A549 (cell line): ENCODE measurements around the gene TAAR9. TPM values are rescaled to one million over a fixed set of nuclear protein-coding genes. Genes with fewer than 3 reads are reported as not detected.

Experiments used
- ATAC-seq, 2 experiments: fragments of 200-7000 bp in 1 of 2; fragments of >200 bp in 1 of 2; cut with Nextera tagmentation in 1 of 2; cut with Tn5 transposase in 1 of 2; 3 replicates each; pipeline versions ENCODE4 v1.8.0 to v1.9.1; 2018 to 2020; ENCODE audit warnings: mild to moderate bottlenecking in 1 of 2, moderate library complexity in 1 of 2
- CTCF ChIA-PET: fragments of 300-600 bp; sonication (Branson Sonifier 250); formaldehyde crosslinking; extraction: SDS; loops from one replicate; lab custom pipeline; 2021; ENCODE audit warnings: antibody characterized with exemption, inconsistent platforms; lab: Yijun Ruan, JAX
- POLR2A ChIA-PET: fragments of 350-600 bp; formaldehyde crosslinking; extraction: SDS; loops from one replicate; lab custom pipeline; 2021; ENCODE audit warnings: antibody characterized with exemption, inconsistent platforms; lab: Yijun Ruan, JAX
- DNase-seq, 2 experiments: peaks; one replicate each; pipeline versions ENCODE4 v3.0.0 to v3.0.0-alpha.2; 2011 to 2016; ENCODE audit warnings: low read depth in 1 of 2, low spot score in 1 of 2
- FAIRE-seq: peaks from 2 replicates; lab custom pipeline; 2011; peaks lifted over from hg19 to GRCh38; lab: Jason Lieb, UNC
- H3K27ac ChIP-seq, 2 experiments: fragments of >200 bp; sonication (Bioruptor Twin); formaldehyde crosslinking; 3 replicates each; pipeline ENCODE4 v1.5.1; 2016 to 2017
- H3K4me1 ChIP-seq: fragments of >200 bp; sonication (Bioruptor Twin); formaldehyde crosslinking; 3 replicates; pipeline ENCODE4 v1.6.1; 2016
- H3K4me2 ChIP-seq: fragments of >200 bp; sonication (Bioruptor Twin); formaldehyde crosslinking; 3 replicates; pipeline ENCODE4 v1.6.1; 2016
- H3K4me3 ChIP-seq: fragments of >200 bp; sonication (Bioruptor Twin); formaldehyde crosslinking; 3 replicates; pipeline ENCODE4 v1.5.1; 2016
- H3K9me3 ChIP-seq: fragments of >200 bp; sonication (Bioruptor Twin); formaldehyde crosslinking; 3 replicates; pipeline ENCODE4 v1.6.1; 2016
- ATOH8 ChIP-seq: fragments of 250-450 bp; sonication (Bioruptor Pico); IDR thresholded peaks from 2 replicates; pipeline ENCODE4 v1.5.0; 2020; ENCODE audit warnings: low read depth, mild to moderate bottlenecking, moderate library complexity
- CHD4 ChIP-seq: fragments of 200-600 bp; sonication (generic); IDR thresholded peaks from 2 replicates; pipeline ENCODE4 v1.6.1; 2016; ENCODE audit warnings: antibody characterized with exemption, mild to moderate bottlenecking, borderline replicate concordance
- E2F6 ChIP-seq: IDR thresholded peaks from 2 replicates; pipeline ENCODE4 v1.6.1; 2012; ENCODE audit warnings: low read depth, borderline replicate concordance
- EHMT2 ChIP-seq: fragments of 200-600 bp; sonication (generic); IDR thresholded peaks from 2 replicates; pipeline ENCODE4 v1.6.1; 2016; ENCODE audit warnings: antibody characterized with exemption, low read depth, mild to moderate bottlenecking, moderate library complexity
- ESRRA ChIP-seq: fragments of 150-350 bp; IDR thresholded peaks from 2 replicates; pipeline ENCODE4 v1.6.1; 2014; ENCODE audit warnings: mild to moderate bottlenecking, low read length, borderline replicate concordance
- FOSB ChIP-seq: fragments of 250-450 bp; sonication (Bioruptor Pico); IDR thresholded peaks from 2 replicates; pipeline ENCODE4 v1.5.0; 2020; ENCODE audit warnings: mild to moderate bottlenecking, moderate library complexity
- FOSL2 ChIP-seq, 2 experiments: fragments of 450-650 bp in 1 of 2; fragments of >200 bp in 1 of 2; sonication (Bioruptor Twin) in 1 of 2; formaldehyde crosslinking; IDR thresholded peaks; 2 replicates each; pipeline versions ENCODE4 v1.5.0 to v1.6.1; 2016 to 2020; ENCODE audit warnings: mild to moderate bottlenecking in 1 of 2, moderate library complexity in 1 of 2
- HEYL ChIP-seq: fragments of 250-450 bp; sonication (Bioruptor Pico); IDR thresholded peaks from 2 replicates; pipeline ENCODE4 v1.8.0; 2021; ENCODE audit warnings: mild to moderate bottlenecking, moderate library complexity
- JUNB ChIP-seq: fragments of >200 bp; sonication (Bioruptor Twin); formaldehyde crosslinking; IDR thresholded peaks from 2 replicates; pipeline ENCODE4 v1.6.1; 2016
- KDM1A ChIP-seq: fragments of 200-600 bp; sonication (generic); IDR thresholded peaks from 2 replicates; pipeline ENCODE4 v1.6.1; 2016; ENCODE audit warnings: low read depth, mild to moderate bottlenecking
- KDM5A ChIP-seq: fragments of 200-600 bp; sonication (generic); IDR thresholded peaks from 2 replicates; pipeline ENCODE4 v1.6.1; 2016; ENCODE audit warnings: antibody characterized with exemption, mild to moderate bottlenecking
- MAFK ChIP-seq: fragments of 450-650 bp; IDR thresholded peaks from 2 replicates; pipeline ENCODE4 v1.6.1; 2014; ENCODE audit not compliant: partially characterized antibody
- RAD21 ChIP-seq, 2 experiments: fragments of >200 bp in 1 of 2; sonication (Bioruptor Twin) in 1 of 2; formaldehyde crosslinking in 1 of 2; IDR thresholded peaks in 1 of 2; conservative IDR thresholded peaks in 1 of 2; 2 replicates in 1 of 2; 3 replicates in 1 of 2; pipeline ENCODE4 v1.6.1; 2012 to 2018; ENCODE audit warnings: inconsistent platforms in 1 of 2
- REST ChIP-seq: fragments of 200-600 bp; sonication (generic); IDR thresholded peaks from 2 replicates; pipeline ENCODE4 v1.6.1; 2016; ENCODE audit warnings: antibody characterized with exemption, mild to moderate bottlenecking, moderate library complexity
- RFX5 ChIP-seq: fragments of 450-650 bp; IDR thresholded peaks from 2 replicates; pipeline ENCODE4 v1.7.1; 2014; ENCODE audit warnings: antibody characterized with exemption, mild to moderate bottlenecking, moderate library complexity
- RNF2 ChIP-seq: fragments of 200-600 bp; sonication (generic); IDR thresholded peaks from 2 replicates; pipeline ENCODE4 v1.6.1; 2016; ENCODE audit warnings: low read depth, mild to moderate bottlenecking, antibody characterized with exemption, moderate library complexity, borderline replicate concordance
- SMC3 ChIP-seq: fragments of >200 bp; sonication (Bioruptor Twin); formaldehyde crosslinking; IDR thresholded peaks from 3 replicates; pipeline ENCODE4 v1.6.1; 2018; ENCODE audit warnings: inconsistent platforms
- TP53 ChIP-seq: fragments of 250-450 bp; sonication (Bioruptor Pico); IDR thresholded peaks from 2 replicates; pipeline ENCODE4 v1.5.0; 2021; ENCODE audit warnings: mild to moderate bottlenecking, moderate library complexity
- ZNF302 ChIP-seq: fragments of 250-450 bp; sonication (Bioruptor Pico); IDR thresholded peaks from 2 replicates; pipeline ENCODE4 v1.9.0; 2021; ENCODE audit warnings: inconsistent platforms, mild to moderate bottlenecking, moderate library complexity
- WGBS: methylation state at CpG from one replicate; pipeline ENCODE4 v1.1.6; 2017; ENCODE audit errors: missing lambda C conversion rate; 5-methylcytosine and 5-hydroxymethylcytosine counted together
- polyA plus RNA-seq, 4 experiments: library from polyadenylated mRNA; depleted of rRNA in 3 of 4; stranded (reverse); fragments of >200 nt; fragmentation: RNase III in 1 of 4; extraction: RNeasy Plus Mini Kit Qiagen cat#74134 plus additional on column Dnase treatment in 1 of 4; gene quantifications; 2 replicates in 3 of 4; 3 replicates in 1 of 4; pipeline ENCODE4 v1.2.3, GENCODE V29; 2011 to 2017
- TF ChIP-seq, protein P1 (sequence below): IDR thresholded peaks from 2 replicates; pipeline ENCODE4 v1.6.1; 2012

The TAAR9 gene
- polyA plus RNA-seq, 2 of the 4 experiments (the other 2 are of a cell fraction): not detected

GRCh38 chr6:132491881-132492280 is 46.2 kb upstream of the TAAR9 start:
- Histone ChIP-seq H3K4me1 (no peaks in the 10 kb centered on the region), H3K9me3 (no peaks in the 10 kb centered on the region), H3K4me3 (no peak overlapping the region), H3K4me2 (no peak overlapping the region)
- ATAC-seq: no peak
- FAIRE-seq: no peak
- DNase-seq: no peak
- POLR2A ChIA-PET: no interaction called here
- no peak for TF ChIP-seq RAD21 (conservative IDR thresholded peaks at IDR 0.05 in 1 of 2, IDR thresholded peaks at IDR 0.05 in 1 of 2)
- TF ChIP-seq TP53 (CRISPR knock-in tag): no peak
- no peak for TF ChIP-seq MAFK
- TF ChIP-seq EHMT2: no peak
- TF ChIP-seq CHD4: no peak
- no peak for TF ChIP-seq ESRRA
- TF ChIP-seq, all 56 proteins: peak for 0
- H3K27ac ChIP-seq: no peak overlapping the region
- CTCF ChIA-PET: interaction anchor here (2.6 kb wide), 1 partner anchor 8 kb away, joined by 13 read pairs; no protein-coding TSS in a partner anchor
- WGBS: 78% methylated on average over 1 of the region's 1 CpG

- no peak for DNase-seq
- Histone ChIP-seq H3K9me3 (no peaks in the 10 kb centered on the region), H3K4me1 (no peaks in the 10 kb centered on the region), H3K27ac (no peak overlapping the region), H3K4me2 (no peak overlapping the region), H3K4me3 (no peak overlapping the region)
- FAIRE-seq: no peak
- CTCF ChIA-PET: interaction anchor here (0.7 to 4.5 kb wide), 4 partner anchors 9 to 216 kb away, joined by 3 to 16 read pairs (median 4); no protein-coding TSS in a partner anchor
- 95% methylated on average over 2 of the region's 2 CpGs for WGBS
- TF ChIP-seq KDM5A: no peak
- no peak for TF ChIP-seq SMC3
- TF ChIP-seq RNF2: no peak
- no peak for TF ChIP-seq JUNB
- no peak for TF ChIP-seq CHD4
- no peak for TF ChIP-seq ZNF302
- TF ChIP-seq FOSL2 (IDR thresholded peaks at IDR 0.05): no peak
- no peak for TF ChIP-seq FOSL2 (CRISPR knock-in tag; IDR thresholded peaks at IDR 0.05)
- no peak for TF ChIP-seq FOSB (CRISPR knock-in tag)
- TF ChIP-seq, protein P1, sequence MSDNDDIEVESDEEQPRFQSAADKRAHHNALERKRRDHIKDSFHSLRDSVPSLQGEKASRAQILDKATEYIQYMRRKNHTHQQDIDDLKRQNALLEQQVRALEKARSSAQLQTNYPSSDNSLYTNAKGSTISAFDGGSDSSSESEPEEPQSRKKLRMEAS: no peak
- TF ChIP-seq E2F6: no peak
- TF ChIP-seq, all 56 proteins: peak for 0
- ATAC-seq: no peak
- POLR2A ChIA-PET: no interaction called here
Observed at GRCh38 chr6:132494954-132495353, 43.1 kb upstream of the TAAR9 start.

- 77% methylated on average over 2 of the region's 2 CpGs for WGBS
- no peak overlapping the region for H3K27ac ChIP-seq
Observed at GRCh38 chr6:132495604-132496079, 42.4 kb upstream of the TAAR9 start.

More at GRCh38 chr6:132495604-132496079, 42.4 kb upstream of the TAAR9 start:
- TF ChIP-seq TP53 (CRISPR knock-in tag) (no peak), RFX5 (no peak), FOSB (CRISPR knock-in tag) (no peak), ATOH8 (CRISPR knock-in tag) (no peak), CHD4 (no peak), REST (no peak), KDM1A (no peak), HEYL (CRISPR knock-in tag) (no peak)
- ATAC-seq: no peak
- CTCF ChIA-PET: interaction anchor here (1.4 to 4.5 kb wide), 3 partner anchors 11 to 216 kb away, joined by 4 to 16 read pairs (median 5); no protein-coding TSS in a partner anchor
- Histone ChIP-seq H3K4me2 (no peak overlapping the region), H3K4me3 (no peak overlapping the region), H3K4me1 (no peaks in the 10 kb centered on the region), H3K9me3 (no peaks in the 10 kb centered on the region)
- no peak for FAIRE-seq
- POLR2A ChIA-PET: no interaction called here
- no peak for DNase-seq
